A549 (cell line): ENCODE data around the gene LY86. TPM values are rescaled to one million over a fixed set of nuclear protein-coding genes. Genes with fewer than 3 reads are reported as not detected.

Source experiments
- ATAC-seq, 2 experiments: fragments of 200-7000 bp in 1 of 2; fragments of >200 bp in 1 of 2; cut with Nextera tagmentation in 1 of 2; cut with Tn5 transposase in 1 of 2; 3 replicates each; pipeline versions ENCODE4 v1.8.0 to v1.9.1; 2018 to 2020; ENCODE audit warnings: mild to moderate bottlenecking in 1 of 2, moderate library complexity in 1 of 2
- CTCF ChIA-PET: fragments of 300-600 bp; sonication (Branson Sonifier 250); formaldehyde crosslinking; extraction: SDS; loops from one replicate; lab custom pipeline; 2021; ENCODE audit warnings: antibody characterized with exemption, inconsistent platforms; lab: Yijun Ruan, JAX
- POLR2A ChIA-PET: fragments of 350-600 bp; formaldehyde crosslinking; extraction: SDS; loops from one replicate; lab custom pipeline; 2021; ENCODE audit warnings: antibody characterized with exemption, inconsistent platforms; lab: Yijun Ruan, JAX
- DNase-seq, 2 experiments: peaks; one replicate each; pipeline versions ENCODE4 v3.0.0 to v3.0.0-alpha.2; 2011 to 2016; ENCODE audit warnings: low read depth in 1 of 2, low spot score in 1 of 2
- FAIRE-seq: peaks from 2 replicates; lab custom pipeline; 2011; peaks lifted over from hg19 to GRCh38; lab: Jason Lieb, UNC
- H3K27ac ChIP-seq, 2 experiments: fragments of >200 bp; sonication (Bioruptor Twin); formaldehyde crosslinking; 3 replicates each; pipeline ENCODE4 v1.5.1; 2016 to 2017
- H3K4me1 ChIP-seq: fragments of >200 bp; sonication (Bioruptor Twin); formaldehyde crosslinking; 3 replicates; pipeline ENCODE4 v1.6.1; 2016
- H3K4me2 ChIP-seq: fragments of >200 bp; sonication (Bioruptor Twin); formaldehyde crosslinking; 3 replicates; pipeline ENCODE4 v1.6.1; 2016
- H3K4me3 ChIP-seq: fragments of >200 bp; sonication (Bioruptor Twin); formaldehyde crosslinking; 3 replicates; pipeline ENCODE4 v1.5.1; 2016
- H3K9me3 ChIP-seq: fragments of >200 bp; sonication (Bioruptor Twin); formaldehyde crosslinking; 3 replicates; pipeline ENCODE4 v1.6.1; 2016
- CTCF ChIP-seq: fragments of >200 bp; sonication (Bioruptor Twin); formaldehyde crosslinking; IDR thresholded peaks from 3 replicates; pipeline ENCODE4 v1.5.1; 2016
- EHF ChIP-seq: fragments of 250-450 bp; sonication (Bioruptor Pico); IDR thresholded peaks from 2 replicates; pipeline ENCODE4 v1.5.0; 2020; ENCODE audit warnings: mild to moderate bottlenecking
- EP300 ChIP-seq, 2 experiments: fragments of >200 bp; sonication (Bioruptor Twin); formaldehyde crosslinking; IDR thresholded peaks; 2 replicates in 1 of 2; 3 replicates in 1 of 2; pipeline ENCODE4 v1.6.1; 2016 to 2017
- FOSL2 ChIP-seq, 2 experiments: fragments of 450-650 bp in 1 of 2; fragments of >200 bp in 1 of 2; sonication (Bioruptor Twin) in 1 of 2; formaldehyde crosslinking; IDR thresholded peaks; 2 replicates each; pipeline versions ENCODE4 v1.5.0 to v1.6.1; 2016 to 2020; ENCODE audit warnings: mild to moderate bottlenecking in 1 of 2, moderate library complexity in 1 of 2
- JUNB ChIP-seq: fragments of >200 bp; sonication (Bioruptor Twin); formaldehyde crosslinking; IDR thresholded peaks from 2 replicates; pipeline ENCODE4 v1.6.1; 2016
- KDM5A ChIP-seq: fragments of 200-600 bp; sonication (generic); IDR thresholded peaks from 2 replicates; pipeline ENCODE4 v1.6.1; 2016; ENCODE audit warnings: antibody characterized with exemption, mild to moderate bottlenecking
- PHF8 ChIP-seq: fragments of 200-600 bp; sonication (generic); IDR thresholded peaks from 2 replicates; pipeline ENCODE4 v1.6.1; 2016; ENCODE audit warnings: low read depth, mild to moderate bottlenecking, antibody characterized with exemption, moderate library complexity, borderline replicate concordance
- POLR2AphosphoS2 ChIP-seq: conservative IDR thresholded peaks from 2 replicates; pipeline ENCODE4 v1.6.1; 2012; ENCODE audit warnings: low read length, improper control_type of control experiment, inconsistent platforms
- RAD21 ChIP-seq, 2 experiments: fragments of >200 bp in 1 of 2; sonication (Bioruptor Twin) in 1 of 2; formaldehyde crosslinking in 1 of 2; IDR thresholded peaks in 1 of 2; conservative IDR thresholded peaks in 1 of 2; 2 replicates in 1 of 2; 3 replicates in 1 of 2; pipeline ENCODE4 v1.6.1; 2012 to 2018; ENCODE audit warnings: inconsistent platforms in 1 of 2
- SMC3 ChIP-seq: fragments of >200 bp; sonication (Bioruptor Twin); formaldehyde crosslinking; IDR thresholded peaks from 3 replicates; pipeline ENCODE4 v1.6.1; 2018; ENCODE audit warnings: inconsistent platforms
- ZC3H11A ChIP-seq: fragments of 450-650 bp; IDR thresholded peaks from 2 replicates; pipeline ENCODE4 v1.6.1; 2014; ENCODE audit warnings: antibody characterized with exemption, mild to moderate bottlenecking
- ZNF302 ChIP-seq: fragments of 250-450 bp; sonication (Bioruptor Pico); IDR thresholded peaks from 2 replicates; pipeline ENCODE4 v1.9.0; 2021; ENCODE audit warnings: inconsistent platforms, mild to moderate bottlenecking, moderate library complexity
- WGBS: methylation state at CpG from one replicate; pipeline ENCODE4 v1.1.6; 2017; ENCODE audit errors: missing lambda C conversion rate; 5-methylcytosine and 5-hydroxymethylcytosine counted together
- polyA plus RNA-seq, 4 experiments: library from polyadenylated mRNA; depleted of rRNA in 3 of 4; stranded (reverse); fragments of >200 nt; fragmentation: RNase III in 1 of 4; extraction: RNeasy Plus Mini Kit Qiagen cat#74134 plus additional on column Dnase treatment in 1 of 4; gene quantifications; 2 replicates in 3 of 4; 3 replicates in 1 of 4; pipeline ENCODE4 v1.2.3, GENCODE V29; 2011 to 2017
- TF ChIP-seq, protein P1 (sequence below): IDR thresholded peaks from 2 replicates; pipeline ENCODE4 v1.6.1; 2012; ENCODE audit warnings: low read depth, borderline replicate concordance
- TF ChIP-seq, protein P2 (sequence below): IDR thresholded peaks from 2 replicates; pipeline ENCODE4 v1.6.1; 2012

Gene LY86
- polyA plus RNA-seq, 2 of the 4 experiments (the other 2 are of a cell fraction), result not detected

DNA sequence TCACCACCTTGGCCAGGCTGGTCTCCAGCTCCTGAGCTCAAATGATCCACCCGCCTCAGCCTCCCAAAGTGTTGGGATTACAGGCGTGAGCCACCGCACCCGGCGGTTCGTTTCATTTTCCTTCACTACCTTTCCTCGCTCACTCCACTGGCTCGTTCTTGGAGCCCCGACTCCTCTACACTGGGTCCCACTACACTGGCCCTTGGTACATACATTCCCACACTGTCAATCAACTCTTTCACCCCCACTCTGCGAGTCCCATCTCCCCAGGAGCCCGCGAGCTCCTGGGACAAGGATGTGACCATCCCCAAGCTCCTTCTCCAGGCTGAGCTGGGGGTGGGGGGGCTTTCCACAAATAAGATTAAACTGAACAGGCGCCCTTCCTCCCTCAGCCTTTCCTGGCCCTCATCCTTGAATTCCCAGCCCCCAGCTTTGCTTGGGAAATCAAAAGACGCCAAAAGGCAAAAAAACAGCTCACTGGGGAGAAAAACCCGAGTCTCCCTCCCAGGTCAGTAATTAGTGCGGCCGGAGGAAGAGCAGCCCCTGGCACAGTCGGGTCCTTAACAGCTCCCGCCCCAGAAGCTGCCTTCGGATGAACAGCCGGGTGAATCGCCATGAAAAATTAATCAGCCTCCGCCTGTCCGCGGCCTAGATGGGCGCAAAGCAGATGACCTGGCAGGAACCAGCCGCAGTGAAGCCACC, 42.8 kb upstream of the LY86 start (continued):
- TF ChIP-seq JUNB (no peak), RAD21 (conservative IDR thresholded peaks at IDR 0.05 in 1 of 2, IDR thresholded peaks at IDR 0.05 in 1 of 2) (no peak), PHF8 (no peak), FOSL2 (IDR thresholded peaks at IDR 0.05) (no peak), FOSL2 (CRISPR knock-in tag; IDR thresholded peaks at IDR 0.05) (no peak), POLR2AphosphoS2 (no peak), EP300 (IDR thresholded peaks at IDR 0.05) (no peak), KDM5A (no peak)
- TF ChIP-seq, protein P1, sequence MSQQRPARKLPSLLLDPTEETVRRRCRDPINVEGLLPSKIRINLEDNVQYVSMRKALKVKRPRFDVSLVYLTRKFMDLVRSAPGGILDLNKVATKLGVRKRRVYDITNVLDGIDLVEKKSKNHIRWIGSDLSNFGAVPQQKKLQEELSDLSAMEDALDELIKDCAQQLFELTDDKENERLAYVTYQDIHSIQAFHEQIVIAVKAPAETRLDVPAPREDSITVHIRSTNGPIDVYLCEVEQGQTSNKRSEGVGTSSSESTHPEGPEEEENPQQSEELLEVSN, result no peak

DNA sequence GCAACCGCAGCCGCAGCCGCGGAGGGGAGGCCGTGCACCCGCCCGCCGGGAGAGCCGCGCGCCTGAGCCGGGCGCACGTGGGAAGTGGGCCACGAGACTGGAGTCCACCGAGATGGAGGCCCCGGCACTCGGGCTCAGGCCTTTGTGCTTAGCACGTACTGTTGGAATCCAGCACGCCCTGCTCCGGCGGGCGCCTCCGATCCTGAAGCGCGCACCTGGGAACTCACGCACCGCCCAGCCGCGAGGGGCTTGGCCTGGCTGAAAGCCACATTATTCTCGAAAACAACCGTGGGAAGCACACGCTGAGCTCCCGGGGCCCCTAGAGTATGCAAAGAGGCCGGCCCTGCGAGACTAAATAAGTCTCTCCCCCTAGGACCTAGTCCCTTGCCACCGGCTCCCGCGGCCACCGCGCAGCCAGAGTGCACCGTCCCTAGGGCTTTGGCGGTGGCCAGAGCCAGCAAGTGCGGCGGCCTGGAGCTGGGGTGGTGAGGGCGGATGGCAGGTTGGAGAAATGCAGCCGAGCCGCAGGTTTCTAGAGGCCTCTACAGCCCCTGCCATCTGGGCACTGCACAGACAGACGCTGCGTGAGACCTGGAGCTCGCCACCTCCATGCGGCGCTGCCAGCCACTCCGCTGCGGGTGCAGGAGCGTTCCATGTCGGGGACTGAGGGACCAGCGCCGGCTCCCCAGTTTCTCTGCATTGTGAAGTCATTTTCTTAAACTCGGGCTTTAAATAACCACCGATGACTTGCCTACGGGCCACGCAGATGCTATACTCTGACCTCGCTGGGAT, 42.0 kb upstream of the LY86 start:
- POLR2A ChIA-PET, result interaction anchor here (1.1 kb wide), 1 partner anchor 1403 kb away, joined by 3 read pairs; no protein-coding TSS in a partner anchor
- peak; percentile 80 to 82 for ATAC-seq
- TF ChIP-seq ZC3H11A, result no peak
- no peak for TF ChIP-seq ZNF302 (CRISPR knock-in tag)
- TF ChIP-seq, protein P2, sequence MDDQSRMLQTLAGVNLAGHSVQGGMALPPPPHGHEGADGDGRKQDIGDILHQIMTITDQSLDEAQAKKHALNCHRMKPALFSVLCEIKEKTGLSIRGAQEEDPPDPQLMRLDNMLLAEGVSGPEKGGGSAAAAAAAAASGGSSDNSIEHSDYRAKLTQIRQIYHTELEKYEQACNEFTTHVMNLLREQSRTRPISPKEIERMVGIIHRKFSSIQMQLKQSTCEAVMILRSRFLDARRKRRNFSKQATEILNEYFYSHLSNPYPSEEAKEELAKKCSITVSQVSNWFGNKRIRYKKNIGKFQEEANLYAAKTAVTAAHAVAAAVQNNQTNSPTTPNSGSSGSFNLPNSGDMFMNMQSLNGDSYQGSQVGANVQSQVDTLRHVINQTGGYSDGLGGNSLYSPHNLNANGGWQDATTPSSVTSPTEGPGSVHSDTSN, result no peak
- TF ChIP-seq, all 56 proteins: peak for 0
- CTCF ChIA-PET, result interaction anchor here (0.5 to 3.3 kb wide), 23 partner anchors 9 to 1405 kb away, joined by 3 to 39 read pairs (median 4); partner anchors contain the start of gene LY86
- FAIRE-seq, result no peak
- no peak overlapping the region for H3K27ac ChIP-seq
- DNase-seq, result peak in 1 of 2 experiments; percentile 6
- H3K4me2 ChIP-seq, result peak overlapping the region; percentile 80
- H3K9me3 ChIP-seq, result no peaks in the 10 kb centered on the region
- H3K4me1 ChIP-seq, result no peaks in the 10 kb centered on the region
- 7% methylated on average over 10 of the region's 64 CpGs for WGBS
- peak overlapping the region; percentile 30; the same call in 2 of the 3 replicates for H3K4me3 ChIP-seq

- ChIA-PET CTCF (interaction anchor here (0.6 to 3.3 kb wide), 26 partner anchors 8 to 1405 kb away, joined by 3 to 39 read pairs (median 4); partner anchors contain the start of gene LY86), POLR2A (interaction anchor here (1.1 kb wide), 1 partner anchor 1404 kb away, joined by 3 read pairs; no protein-coding TSS in a partner anchor)
- ATAC-seq (peak; percentile 97 to 99), DNase-seq (peak; percentile 58 to 67), FAIRE-seq (no peak)
- Histone ChIP-seq H3K4me2 (peak overlapping the region; percentile 80), H3K4me3 (peak overlapping the region; percentile 30; the same call in 2 of the 3 replicates), H3K4me1 (no peaks in the 10 kb centered on the region), H3K27ac (no peak overlapping the region), H3K9me3 (no peaks in the 10 kb centered on the region)
- WGBS, result 1% methylated on average over 11 of the region's 14 CpGs
- peak; percentile 73 for TF ChIP-seq CTCF
- no peak for TF ChIP-seq EHF (CRISPR knock-in tag)
- TF ChIP-seq RAD21 (conservative IDR thresholded peaks at IDR 0.05 in 1 of 2, IDR thresholded peaks at IDR 0.05 in 1 of 2), result peak; percentile 78
- peak; percentile 71 for TF ChIP-seq SMC3
These were observed 41.2 kb upstream of the LY86 start for GRCh38 chr6:6547110-6547879.
